ENCODE data around the gene CAPN9. TPM values are rescaled to one million over a fixed set of nuclear protein-coding genes. Genes with fewer than 3 reads are reported as not detected.

CAPN9 gene
- polyA plus RNA-seq, 1 donor (not counting 4 experiments of a cell fraction or from before 2014, with no cell fraction given) = not detected

GRCh38 chr1:230711245-230711644, 35.9 kb upstream of the CAPN9 start:
- no peak overlapping the region for H3K27ac ChIP-seq (ENCODE audit: control insufficient read depth, insufficient read depth, low read length)
- DNase-seq (ENCODE audit: low read depth, low spot score) (no peak), FAIRE-seq (no peak)
- dilution Hi-C loops (cut with MboI; ENCODE audit: extremely low pct_ligation_motif_present, low sequenced_read_pairs) = no loop called here
- H3K36me3 ChIP-seq (ENCODE audit: control insufficient read depth in 2 of 2, extremely low read depth in 1 of 2, insufficient read depth in 2 of 2, low read length in 2 of 2) = no peaks in the 10 kb centered on the region
- H2AFZ ChIP-seq (ENCODE audit: control insufficient read depth, low read length) = no peak overlapping the region
- H3K4me3 ChIP-seq (ENCODE audit: control insufficient read depth in 2 of 3, extremely low read depth in 1 of 3, insufficient read depth in 2 of 3, low read depth in 1 of 3, low read length in 3 of 3) = no peak overlapping the region
- H3K9me3 ChIP-seq (ENCODE audit: control insufficient read depth, low read depth, low read length) = no peaks in the 10 kb centered on the region
- no peaks in the 10 kb centered on the region for H3K9me1 ChIP-seq (ENCODE audit: control insufficient read depth, extremely low read depth, insufficient read depth, low read length)
- H3K79me2 ChIP-seq (ENCODE audit: control insufficient read depth, insufficient read depth, low read length) = no peaks in the 10 kb centered on the region
- H4K20me1 ChIP-seq (ENCODE audit: control insufficient read depth, extremely low read depth, insufficient read depth, low read length) = no peaks in the 10 kb centered on the region
- no peak for TF ChIP-seq EZH2 (IDR thresholded peaks at IDR 0.05; ENCODE audit: low read length)
- no peak for TF ChIP-seq CTCF (optimal IDR thresholded peaks at IDR 0.05 in 1 of 3, IDR thresholded peaks at IDR 0.05 in 1 of 3, conservative IDR thresholded peaks at IDR 0.05 in 1 of 3; ENCODE audit: extremely low read depth in 1 of 3, insufficient read depth in 2 of 3, low read length in 3 of 3)
- H3K4me1 ChIP-seq (ENCODE audit: control insufficient read depth, extremely low read depth, insufficient read depth, low read length) = no peaks in the 10 kb centered on the region
- no peak overlapping the region for H3K4me2 ChIP-seq (ENCODE audit: control insufficient read depth, extremely low read depth, insufficient read depth, low read depth, low read length)
- no peak overlapping the region for H3K9ac ChIP-seq (ENCODE audit: control insufficient read depth, extremely low read depth, insufficient read depth, low read length)
- peaks cover 4% of the 10 kb centered on the region for H3K27me3 ChIP-seq (ENCODE audit: control insufficient read depth, extremely low read depth, insufficient read depth, low read length)

- FAIRE-seq = no peak
Measured at GRCh38 chr1:230712470-230712942, 34.7 kb upstream of the CAPN9 start.

GRCh38 chr1:230713138-230713537, 34.0 kb upstream of the CAPN9 start:
- dilution Hi-C loops (cut with MboI; ENCODE audit: extremely low pct_ligation_motif_present, low sequenced_read_pairs) = no loop called here

More at GRCh38 chr1:230712470-230712942, 34.7 kb upstream of the CAPN9 start:
- Histone ChIP-seq H3K9me3 (ENCODE audit: control insufficient read depth, low read depth, low read length) (no peaks in the 10 kb centered on the region), H3K79me2 (ENCODE audit: control insufficient read depth, insufficient read depth, low read length) (no peaks in the 10 kb centered on the region), H4K20me1 (ENCODE audit: control insufficient read depth, extremely low read depth, insufficient read depth, low read length) (no peaks in the 10 kb centered on the region), H3K4me2 (ENCODE audit: control insufficient read depth, extremely low read depth, insufficient read depth, low read depth, low read length) (no peak overlapping the region), H3K4me3 (ENCODE audit: control insufficient read depth in 2 of 3, extremely low read depth in 1 of 3, insufficient read depth in 2 of 3, low read depth in 1 of 3, low read length in 3 of 3) (no peak overlapping the region), H3K9me1 (ENCODE audit: control insufficient read depth, extremely low read depth, insufficient read depth, low read length) (no peaks in the 10 kb centered on the region), H3K27ac (ENCODE audit: control insufficient read depth, insufficient read depth, low read length) (no peak overlapping the region), H3K36me3 (ENCODE audit: control insufficient read depth in 2 of 2, extremely low read depth in 1 of 2, insufficient read depth in 2 of 2, low read length in 2 of 2) (no peaks in the 10 kb centered on the region), H3K4me1 (ENCODE audit: control insufficient read depth, extremely low read depth, insufficient read depth, low read length) (no peaks in the 10 kb centered on the region), H2AFZ (ENCODE audit: control insufficient read depth, low read length) (no peak overlapping the region), H3K27me3 (ENCODE audit: control insufficient read depth, extremely low read depth, insufficient read depth, low read length) (no peaks in the 10 kb centered on the region), H3K9ac (ENCODE audit: control insufficient read depth, extremely low read depth, insufficient read depth, low read length) (no peak overlapping the region)
- DNase-seq (ENCODE audit: low read depth, low spot score) = no peak
- dilution Hi-C loops (cut with MboI; ENCODE audit: extremely low pct_ligation_motif_present, low sequenced_read_pairs) = no loop called here
- TF ChIP-seq EZH2 (IDR thresholded peaks at IDR 0.05; ENCODE audit: low read length) = no peak

More at GRCh38 chr1:230713138-230713537, 34.0 kb upstream of the CAPN9 start:
- no peaks in the 10 kb centered on the region for H3K27me3 ChIP-seq (ENCODE audit: control insufficient read depth, extremely low read depth, insufficient read depth, low read length)
- FAIRE-seq (no peak), DNase-seq (ENCODE audit: low read depth, low spot score) (no peak)
- no peaks in the 10 kb centered on the region for H3K36me3 ChIP-seq (ENCODE audit: control insufficient read depth in 2 of 2, extremely low read depth in 1 of 2, insufficient read depth in 2 of 2, low read length in 2 of 2)
- no peak overlapping the region for H3K27ac ChIP-seq (ENCODE audit: control insufficient read depth, insufficient read depth, low read length)
- H3K9me1 ChIP-seq (ENCODE audit: control insufficient read depth, extremely low read depth, insufficient read depth, low read length) = no peaks in the 10 kb centered on the region
- no peaks in the 10 kb centered on the region for H3K4me1 ChIP-seq (ENCODE audit: control insufficient read depth, extremely low read depth, insufficient read depth, low read length)
- H4K20me1 ChIP-seq (ENCODE audit: control insufficient read depth, extremely low read depth, insufficient read depth, low read length) = no peaks in the 10 kb centered on the region
- H3K4me3 ChIP-seq (ENCODE audit: control insufficient read depth in 2 of 3, extremely low read depth in 1 of 3, insufficient read depth in 2 of 3, low read depth in 1 of 3, low read length in 3 of 3) = no peak overlapping the region
- H3K4me2 ChIP-seq (ENCODE audit: control insufficient read depth, extremely low read depth, insufficient read depth, low read depth, low read length) = no peak overlapping the region
- TF ChIP-seq EZH2 (IDR thresholded peaks at IDR 0.05; ENCODE audit: low read length) (no peak), CTCF (optimal IDR thresholded peaks at IDR 0.05 in 1 of 3, IDR thresholded peaks at IDR 0.05 in 1 of 3, conservative IDR thresholded peaks at IDR 0.05 in 1 of 3; ENCODE audit: extremely low read depth in 1 of 3, insufficient read depth in 2 of 3, low read length in 3 of 3) (no peak)
- H2AFZ ChIP-seq (ENCODE audit: control insufficient read depth, low read length) = no peak overlapping the region
- no peaks in the 10 kb centered on the region for H3K9me3 ChIP-seq (ENCODE audit: control insufficient read depth, low read depth, low read length)
- no peaks in the 10 kb centered on the region for H3K79me2 ChIP-seq (ENCODE audit: control insufficient read depth, insufficient read depth, low read length)
- H3K9ac ChIP-seq (ENCODE audit: control insufficient read depth, extremely low read depth, insufficient read depth, low read length) = no peak overlapping the region
